Keratinocyte (primary cell): Measurements from ENCODE around the gene PRKCH. TPM values are rescaled to one million over a fixed set of nuclear protein-coding genes. Genes with fewer than 3 reads are reported as not detected.

Experiments
- DNase-seq: peaks from one replicate; pipeline ENCODE4 v3.0.0-alpha.2; 2011; ENCODE audit warnings: low read depth, missing footprints, low spot score
- FAIRE-seq: peaks from 2 replicates; lab custom pipeline; 2011; peaks lifted over from hg19 to GRCh38; lab: Jason Lieb, UNC
- H2AFZ ChIP-seq: 2 replicates; pipeline ENCODE4 v1.6.0; 2012; ENCODE audit warnings: low read length, control low read depth, inconsistent platforms; ENCODE audit not compliant: control insufficient read depth
- H3K27ac ChIP-seq: 2 replicates; pipeline ENCODE4 v1.5.1; 2011; ENCODE audit warnings: low read length; ENCODE audit not compliant: control insufficient read depth, insufficient read depth
- H3K27me3 ChIP-seq: 3 replicates; pipeline ENCODE4 v1.6.0; 2011; ENCODE audit warnings: low read length; ENCODE audit not compliant: control insufficient read depth, insufficient read depth; ENCODE audit errors: extremely low read depth
- H3K36me3 ChIP-seq, 2 experiments: 2 replicates in 1 of 2; 3 replicates in 1 of 2; pipeline ENCODE4 v1.5.1; 2011; ENCODE audit warnings: low read length in 2 of 2, mild to moderate bottlenecking in 1 of 2; ENCODE audit not compliant: control insufficient read depth in 2 of 2, insufficient read depth in 2 of 2; ENCODE audit errors: extremely low read depth in 1 of 2
- H3K4me1 ChIP-seq: 3 replicates; pipeline ENCODE4 v1.5.1; 2011; ENCODE audit warnings: low read length; ENCODE audit not compliant: control insufficient read depth, insufficient read depth; ENCODE audit errors: extremely low read depth
- H3K4me2 ChIP-seq: 3 replicates; pipeline ENCODE4 v1.6.0; 2011; ENCODE audit warnings: low read depth, low read length; ENCODE audit not compliant: control insufficient read depth, insufficient read depth; ENCODE audit errors: extremely low read depth
- H3K4me3 ChIP-seq, 3 experiments: fragments of 200-600 bp in 1 of 3; sonication (generic) in 1 of 3; 2 replicates in 2 of 3; 3 replicates in 1 of 3; pipeline ENCODE4 v1.5.1; 2011 to 2016; ENCODE audit warnings: low read length in 3 of 3, mild to moderate bottlenecking in 3 of 3, control low read depth in 2 of 3, inconsistent platforms in 1 of 3, low read depth in 1 of 3, mixed read lengths in 1 of 3, mixed run types in 1 of 3, moderate library complexity in 1 of 3; ENCODE audit not compliant: control insufficient read depth in 2 of 3, insufficient read depth in 2 of 3; ENCODE audit errors: extremely low read depth in 1 of 3
- H3K79me2 ChIP-seq: 2 replicates; pipeline ENCODE4 v1.6.0; 2012; ENCODE audit warnings: low read length; ENCODE audit not compliant: control insufficient read depth, insufficient read depth
- H3K9ac ChIP-seq: 3 replicates; pipeline ENCODE4 v1.6.0; 2011; ENCODE audit warnings: low read length; ENCODE audit not compliant: control insufficient read depth, insufficient read depth; ENCODE audit errors: extremely low read depth
- H3K9me1 ChIP-seq: 3 replicates; pipeline ENCODE4 v1.6.0; 2011; ENCODE audit warnings: low read length; ENCODE audit not compliant: control insufficient read depth, insufficient read depth; ENCODE audit errors: extremely low read depth
- H3K9me3 ChIP-seq: 2 replicates; pipeline ENCODE4 v1.5.1; 2012; ENCODE audit warnings: low read depth, low read length; ENCODE audit not compliant: control insufficient read depth
- H4K20me1 ChIP-seq: 3 replicates; pipeline ENCODE4 v1.6.0; 2011; ENCODE audit warnings: low read length; ENCODE audit not compliant: control insufficient read depth, insufficient read depth; ENCODE audit errors: extremely low read depth
- EZH2 ChIP-seq: IDR thresholded peaks from one replicate; pipeline ENCODE4 v1.6.1; 2012; ENCODE audit warnings: inconsistent platforms, mild to moderate bottlenecking, low read length, moderate library complexity
- dilution Hi-C: fragments of 300-500 bp; cut with MboI; formaldehyde crosslinking; loops from one replicate; pipeline ENCODE4 v1.7.0; 2020; ENCODE audit warnings: low sequenced_read_pairs; ENCODE audit not compliant: extremely low pct_ligation_motif_present
- polyA plus RNA-seq, 5 experiments: library from polyadenylated mRNA; depleted of rRNA in 3 of 5; stranded (reverse) in 3 of 5; stranded (forward) in 1 of 5; unstranded in 1 of 5; fragments of >200 nt; gene quantifications; 1 replicate in 1 of 5; 2 replicates in 3 of 5; 3 replicates in 1 of 5; pipeline versions ENCODE4 v1.2.1 to v1.2.3, GENCODE V29; 2011 to 2012; ENCODE audit warnings: missing spikeins in 2 of 5, low read depth in 1 of 5, low replicate concordance in 1 of 5
- TF ChIP-seq, protein P1 (sequence below), 3 experiments: IDR thresholded peaks in 1 of 3; conservative IDR thresholded peaks in 1 of 3; optimal IDR thresholded peaks in 1 of 3; 2 replicates in 2 of 3; 3 replicates in 1 of 3; pipeline versions ENCODE3 to v1.5.1; 2011; ENCODE audit warnings: low read length in 3 of 3, mild to moderate bottlenecking in 3 of 3, moderate library complexity in 2 of 3, control low read depth in 1 of 3, inconsistent platforms in 1 of 3; ENCODE audit not compliant: insufficient read depth in 2 of 3; ENCODE audit errors: extremely low read depth in 1 of 3

PRKCH gene
- polyA plus RNA-seq, 1 donor (not counting 4 experiments of a cell fraction or from before 2014, with no cell fraction given) = 13.7 TPM

DNA sequence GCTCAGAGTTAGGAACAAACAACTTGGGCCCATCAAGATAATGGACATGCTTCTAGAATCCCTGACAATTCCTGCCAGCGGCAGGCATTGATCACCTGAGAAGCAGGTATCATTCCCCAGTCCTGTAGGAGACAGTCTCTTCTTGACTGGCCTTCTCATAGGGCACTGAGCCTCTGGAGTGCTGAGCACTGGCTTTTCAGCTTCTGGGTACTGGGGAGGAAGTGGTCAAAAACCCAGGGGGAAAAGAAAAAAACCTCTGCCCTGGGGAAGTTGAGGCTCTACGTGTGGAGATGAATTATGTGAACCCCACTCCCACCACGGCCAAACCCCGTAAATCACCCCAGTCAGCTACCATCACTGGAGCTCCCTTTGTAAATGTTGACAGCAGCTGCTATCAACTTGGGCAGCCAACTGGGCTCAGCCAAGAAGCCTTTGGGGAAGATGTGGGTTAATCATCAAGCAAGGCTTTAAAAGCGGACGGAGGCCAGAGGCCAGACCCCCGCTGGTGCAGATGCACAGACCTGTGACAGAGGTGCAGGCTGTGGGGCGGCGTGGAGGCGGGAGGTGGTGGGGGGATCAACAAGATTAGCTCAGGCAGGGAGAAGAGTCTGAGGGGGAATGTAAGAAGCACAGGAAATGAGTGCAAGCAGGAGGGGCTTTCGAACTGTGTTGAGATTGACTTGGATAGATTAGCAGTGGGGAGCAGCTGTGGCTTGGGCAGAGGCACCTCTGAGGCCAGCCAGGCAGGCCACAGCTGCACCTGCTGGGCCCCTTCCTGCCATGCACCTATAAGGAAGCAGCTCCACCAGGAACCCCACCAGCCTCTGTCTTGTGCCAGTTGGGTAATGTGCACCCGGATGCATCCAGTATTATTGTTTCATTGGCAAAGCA, 268.6 kb downstream of the PRKCH start:
- Histone ChIP-seq H3K79me2 (no peaks in the 10 kb centered on the region), H3K27me3 (no peaks in the 10 kb centered on the region), H3K9me3 (no peaks in the 10 kb centered on the region), H3K36me3 (no peaks in the 10 kb centered on the region), H2AFZ (no peak overlapping the region), H3K4me3 (no peak overlapping the region), H3K9ac (no peak overlapping the region), H3K27ac (no peak overlapping the region), H3K4me2 (no peak overlapping the region), H4K20me1 (no peaks in the 10 kb centered on the region), H3K9me1 (peaks cover 5% of the 10 kb centered on the region), H3K4me1 (peaks cover 37% of the 10 kb centered on the region)
- DNase-seq (no peak), FAIRE-seq (no peak)
- dilution Hi-C loops = no loop called here
- TF ChIP-seq, protein P1, sequence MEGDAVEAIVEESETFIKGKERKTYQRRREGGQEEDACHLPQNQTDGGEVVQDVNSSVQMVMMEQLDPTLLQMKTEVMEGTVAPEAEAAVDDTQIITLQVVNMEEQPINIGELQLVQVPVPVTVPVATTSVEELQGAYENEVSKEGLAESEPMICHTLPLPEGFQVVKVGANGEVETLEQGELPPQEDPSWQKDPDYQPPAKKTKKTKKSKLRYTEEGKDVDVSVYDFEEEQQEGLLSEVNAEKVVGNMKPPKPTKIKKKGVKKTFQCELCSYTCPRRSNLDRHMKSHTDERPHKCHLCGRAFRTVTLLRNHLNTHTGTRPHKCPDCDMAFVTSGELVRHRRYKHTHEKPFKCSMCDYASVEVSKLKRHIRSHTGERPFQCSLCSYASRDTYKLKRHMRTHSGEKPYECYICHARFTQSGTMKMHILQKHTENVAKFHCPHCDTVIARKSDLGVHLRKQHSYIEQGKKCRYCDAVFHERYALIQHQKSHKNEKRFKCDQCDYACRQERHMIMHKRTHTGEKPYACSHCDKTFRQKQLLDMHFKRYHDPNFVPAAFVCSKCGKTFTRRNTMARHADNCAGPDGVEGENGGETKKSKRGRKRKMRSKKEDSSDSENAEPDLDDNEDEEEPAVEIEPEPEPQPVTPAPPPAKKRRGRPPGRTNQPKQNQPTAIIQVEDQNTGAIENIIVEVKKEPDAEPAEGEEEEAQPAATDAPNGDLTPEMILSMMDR (optimal IDR thresholded peaks at IDR 0.05 in 1 of 3, IDR thresholded peaks at IDR 0.05 in 1 of 3, conservative IDR thresholded peaks at IDR 0.05 in 1 of 3; ENCODE audit: extremely low read depth in 1 of 3, insufficient read depth in 2 of 3, low read length in 3 of 3) = no peak
- no peak for TF ChIP-seq EZH2

DNA sequence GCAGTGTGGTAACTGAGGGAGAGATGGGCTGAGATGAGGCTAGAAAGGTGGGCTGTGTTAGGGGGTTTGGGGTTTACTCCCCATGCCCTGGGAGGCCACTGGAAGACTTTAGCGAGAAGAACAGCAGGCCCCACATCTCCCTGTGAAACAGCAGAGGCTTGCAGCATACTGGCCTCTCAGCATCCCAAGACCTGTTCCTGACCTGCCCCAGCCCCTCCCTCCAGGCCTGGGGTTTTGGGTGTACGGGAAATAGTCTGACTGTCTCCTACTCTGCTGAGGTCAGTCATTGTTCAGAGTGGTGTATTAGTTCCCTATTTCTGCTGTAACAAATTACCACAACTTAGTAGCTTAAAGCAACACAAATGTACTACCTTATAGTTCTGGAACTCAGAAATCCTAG, 270.5 kb downstream of the PRKCH start:
- no peak overlapping the region for H2AFZ ChIP-seq
- no peaks in the 10 kb centered on the region for H3K9me3 ChIP-seq
- dilution Hi-C loops = no loop called here
- H4K20me1 ChIP-seq = no peaks in the 10 kb centered on the region
- no peak overlapping the region for H3K4me3 ChIP-seq
- no peak overlapping the region for H3K27ac ChIP-seq
- no peaks in the 10 kb centered on the region for H3K27me3 ChIP-seq
- TF ChIP-seq EZH2 = no peak
- TF ChIP-seq, protein P1 (optimal IDR thresholded peaks at IDR 0.05 in 1 of 3, IDR thresholded peaks at IDR 0.05 in 1 of 3, conservative IDR thresholded peaks at IDR 0.05 in 1 of 3; ENCODE audit: extremely low read depth in 1 of 3, insufficient read depth in 2 of 3, low read length in 3 of 3) = no peak
- H3K79me2 ChIP-seq = no peaks in the 10 kb centered on the region
- FAIRE-seq (no peak), DNase-seq (no peak)
- H3K9me1 ChIP-seq = peaks cover 2% of the 10 kb centered on the region
- no peaks in the 10 kb centered on the region for H3K36me3 ChIP-seq
- no peak overlapping the region for H3K9ac ChIP-seq
- peaks cover 19% of the 10 kb centered on the region for H3K4me1 ChIP-seq
- H3K4me2 ChIP-seq = no peak overlapping the region
